Measurements from ENCODE around the gene TF. TPM values are rescaled to one million over a fixed set of nuclear protein-coding genes. Genes with fewer than 3 reads are reported as not detected.

The TF gene
- polyA plus RNA-seq, 1 experiment = 0.15 TPM

DNA sequence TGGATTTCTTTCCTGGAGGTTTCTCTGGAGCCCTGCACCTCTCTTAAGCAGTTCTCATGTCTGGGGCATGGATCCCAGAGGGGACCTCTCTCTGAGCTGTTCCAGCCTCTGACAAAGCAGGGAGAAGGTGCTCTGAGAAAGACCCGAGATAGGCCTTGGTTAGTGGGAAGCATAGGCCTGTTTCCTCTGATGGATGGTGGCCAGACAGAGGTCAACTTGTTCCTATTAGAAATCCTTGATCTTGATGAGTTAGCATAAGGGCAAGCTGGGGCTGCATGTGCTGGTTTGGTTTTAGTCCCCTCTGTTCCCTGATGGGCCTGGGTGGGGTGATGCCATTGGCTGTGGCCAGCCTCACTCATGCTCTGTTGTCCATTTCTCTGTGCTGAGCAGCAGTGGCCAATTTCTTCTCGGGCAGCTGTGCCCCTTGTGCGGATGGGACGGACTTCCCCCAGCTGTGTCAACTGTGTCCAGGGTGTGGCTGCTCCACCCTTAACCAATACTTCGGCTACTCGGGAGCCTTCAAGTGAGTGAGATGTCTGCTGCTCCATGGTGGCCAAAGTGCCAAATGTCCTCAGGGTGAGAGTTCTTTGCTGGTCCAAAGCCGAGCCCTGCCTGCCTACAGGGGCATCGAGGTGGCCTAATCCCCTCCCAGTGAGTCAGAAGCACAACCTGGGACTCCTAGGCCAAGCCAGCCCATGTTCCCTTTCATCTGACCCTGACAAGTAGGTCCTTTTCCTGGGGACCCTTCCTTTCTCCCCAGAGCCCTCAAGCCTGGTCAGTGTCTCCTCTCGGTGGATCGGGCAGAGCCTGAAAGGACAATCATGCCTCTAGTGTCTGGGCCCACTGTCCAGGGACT, 9.0 kb downstream of the TF start:
- no peaks in the 10 kb centered on the region for H3K9me3 ChIP-seq (ENCODE audit: control insufficient read depth, insufficient read depth, low read length)
- no peak overlapping the region for H3K27ac ChIP-seq (ENCODE audit: low read depth, low read length)
- peaks cover 11% of the 10 kb centered on the region for H3K27me3 ChIP-seq (ENCODE audit: control insufficient read depth, insufficient read depth, low read length)
- no peak for DNase-seq (ENCODE audit: low read depth, low spot score)
- ChIA-PET POLR2A (no interaction called here), CTCF (no interaction called here)
- no peak overlapping the region for H3K4me3 ChIP-seq (ENCODE audit: low read depth, low read length)
- TF ChIP-seq CTCF (IDR thresholded peaks at IDR 0.05; ENCODE audit: low read depth, low read length) = no peak

DNA sequence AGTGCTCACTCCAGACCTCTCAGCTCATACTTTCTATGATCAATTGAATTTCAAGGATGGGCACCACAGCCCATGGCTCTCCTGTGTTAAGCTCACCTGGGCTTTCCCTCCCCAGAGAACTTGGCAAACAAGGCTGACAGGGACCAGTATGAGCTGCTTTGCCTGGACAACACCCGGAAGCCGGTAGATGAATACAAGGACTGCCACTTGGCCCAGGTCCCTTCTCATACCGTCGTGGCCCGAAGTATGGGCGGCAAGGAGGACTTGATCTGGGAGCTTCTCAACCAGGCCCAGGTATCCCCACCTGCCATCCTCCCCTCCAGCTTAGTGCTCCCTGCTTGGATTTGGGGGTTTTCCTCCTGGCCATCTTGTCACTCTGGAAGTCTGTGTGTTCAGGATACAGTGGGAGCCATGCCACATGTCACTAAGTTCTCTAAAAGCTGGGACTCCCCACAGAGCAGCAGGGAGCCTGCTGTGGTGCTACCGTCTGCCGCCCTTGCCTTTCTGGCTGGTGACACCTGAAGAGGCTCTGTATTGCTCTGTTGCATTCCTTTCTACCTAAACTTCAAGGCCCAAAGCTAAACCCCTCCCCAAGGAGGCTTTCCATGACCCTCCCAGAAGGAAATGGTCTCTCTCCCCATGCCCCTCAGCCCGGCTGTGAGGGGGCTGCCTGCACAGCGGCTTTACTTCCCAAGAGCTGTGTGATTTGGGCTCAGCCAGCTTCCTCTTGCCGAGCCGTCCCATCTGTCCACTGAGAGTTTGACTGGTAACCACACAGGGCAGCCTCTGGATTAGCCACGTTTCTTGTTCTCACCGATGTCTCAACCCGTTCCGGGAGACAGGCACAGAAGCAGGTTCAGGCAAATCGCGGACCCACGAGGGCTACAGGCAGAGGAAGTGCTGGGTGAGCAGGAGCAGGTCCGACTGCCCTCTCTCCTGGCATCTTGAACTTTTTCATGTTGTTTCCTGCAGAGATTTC, 10.8 kb downstream of the TF start:
- peaks cover 8% of the 10 kb centered on the region for H3K27me3 ChIP-seq (ENCODE audit: control insufficient read depth, insufficient read depth, low read length)
- no peak for DNase-seq (ENCODE audit: low read depth, low spot score)
- H3K4me3 ChIP-seq (ENCODE audit: low read depth, low read length) = no peak overlapping the region
- no peak for TF ChIP-seq CTCF (IDR thresholded peaks at IDR 0.05; ENCODE audit: low read depth, low read length)
- ChIA-PET POLR2A (no interaction called here), CTCF (no interaction called here)
- H3K9me3 ChIP-seq (ENCODE audit: control insufficient read depth, insufficient read depth, low read length) = no peaks in the 10 kb centered on the region
- H3K27ac ChIP-seq (ENCODE audit: low read depth, low read length) = no peak overlapping the region

DNA sequence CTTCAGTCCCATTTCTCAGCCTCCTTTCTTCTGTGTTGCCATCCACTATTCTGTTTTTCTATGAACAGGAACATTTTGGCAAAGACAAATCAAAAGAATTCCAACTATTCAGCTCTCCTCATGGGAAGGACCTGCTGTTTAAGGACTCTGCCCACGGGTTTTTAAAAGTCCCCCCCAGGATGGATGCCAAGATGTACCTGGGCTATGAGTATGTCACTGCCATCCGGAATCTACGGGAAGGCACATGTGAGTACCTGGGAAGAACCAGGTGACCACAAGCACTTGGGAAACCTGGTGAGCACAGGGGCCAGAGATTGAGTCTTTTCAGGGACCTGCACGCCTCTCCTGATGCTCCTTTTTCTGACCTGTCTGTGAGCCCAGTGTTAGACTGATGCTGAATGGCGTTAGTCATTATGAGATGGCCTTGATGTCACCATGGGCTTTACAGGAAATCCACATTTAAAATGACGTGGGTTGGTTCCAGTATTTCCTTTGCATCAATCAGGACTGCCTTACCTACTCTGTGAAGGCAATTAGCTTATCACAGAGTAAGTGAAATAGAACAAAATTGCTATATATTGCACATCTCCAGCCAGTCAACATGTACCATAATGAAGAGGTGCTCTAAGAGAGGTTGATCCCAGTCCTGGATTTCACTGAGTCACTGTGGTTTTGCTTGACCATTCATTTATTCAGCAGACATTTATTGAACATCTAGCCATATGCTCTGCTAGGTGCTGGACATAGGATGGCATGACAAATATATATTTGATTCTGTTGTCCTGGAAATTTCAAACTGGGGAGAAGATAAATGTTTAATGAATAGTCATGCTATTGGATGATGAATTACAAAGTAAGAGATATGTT, 11.7 kb downstream of the TF start:
- no peak overlapping the region for H3K4me3 ChIP-seq (ENCODE audit: low read depth, low read length)
- H3K27me3 ChIP-seq (ENCODE audit: control insufficient read depth, insufficient read depth, low read length) = peaks cover 8% of the 10 kb centered on the region
- H3K9me3 ChIP-seq (ENCODE audit: control insufficient read depth, insufficient read depth, low read length) = no peaks in the 10 kb centered on the region
- CTCF ChIA-PET = no interaction called here
- no peak for TF ChIP-seq CTCF (IDR thresholded peaks at IDR 0.05; ENCODE audit: low read depth, low read length)
- POLR2A ChIA-PET = no interaction called here
- no peak for DNase-seq (ENCODE audit: low read depth, low spot score)
- H3K27ac ChIP-seq (ENCODE audit: low read depth, low read length) = no peak overlapping the region

- H3K27me3 ChIP-seq (ENCODE audit: control insufficient read depth, insufficient read depth, low read length) = peaks cover 9% of the 10 kb centered on the region
- CTCF ChIA-PET = no interaction called here
- no peak for DNase-seq (ENCODE audit: low read depth, low spot score)
- no peak overlapping the region for H3K4me3 ChIP-seq (ENCODE audit: low read depth, low read length)
- TF ChIP-seq CTCF (IDR thresholded peaks at IDR 0.05; ENCODE audit: low read depth, low read length) = no peak
- H3K27ac ChIP-seq (ENCODE audit: low read depth, low read length) = no peak overlapping the region
- no peaks in the 10 kb centered on the region for H3K9me3 ChIP-seq (ENCODE audit: control insufficient read depth, insufficient read depth, low read length)
- POLR2A ChIA-PET = no interaction called here
Observed at GRCh38 chr3:133758568-133758928, 12.4 kb downstream of the TF start.
